HG02571 (cell line): ENCODE measurements around the gene TP53INP2.
"Not testable (repeated sequence)": the region's sequence is repeated elsewhere in the genome, so short reads cannot be mapped to it uniquely, and the experiment has no call there.

Source experiments
- ATAC-seq: cut with Tn5 transposase; IDR thresholded peaks from one replicate; pipeline ENCODE4 v1.9.1; 2021; ENCODE audit warnings: mild to moderate bottlenecking, moderate library complexity; ENCODE audit not compliant: unreplicated experiment

TP53INP2 gene

DNA sequence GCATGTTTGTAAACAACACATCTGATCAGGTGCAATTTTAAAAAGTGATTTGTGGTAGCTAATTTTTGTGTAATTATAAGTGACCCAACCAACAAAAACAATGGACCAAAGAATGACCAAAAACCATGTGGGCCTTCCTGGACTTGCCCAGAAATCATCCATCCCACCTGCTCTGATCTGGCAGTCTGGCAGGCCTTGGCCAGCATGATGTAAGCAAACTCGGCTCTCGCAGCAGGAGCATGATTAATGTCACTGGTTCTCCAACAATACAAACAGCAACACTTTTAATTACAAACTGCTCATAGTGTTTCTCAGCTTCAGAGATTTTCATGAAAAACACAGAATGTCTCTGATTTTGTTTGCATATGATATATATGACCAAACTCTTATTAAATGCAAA, 16.1 kb downstream of the TP53INP2 start:
- no peak for ATAC-seq

DNA sequence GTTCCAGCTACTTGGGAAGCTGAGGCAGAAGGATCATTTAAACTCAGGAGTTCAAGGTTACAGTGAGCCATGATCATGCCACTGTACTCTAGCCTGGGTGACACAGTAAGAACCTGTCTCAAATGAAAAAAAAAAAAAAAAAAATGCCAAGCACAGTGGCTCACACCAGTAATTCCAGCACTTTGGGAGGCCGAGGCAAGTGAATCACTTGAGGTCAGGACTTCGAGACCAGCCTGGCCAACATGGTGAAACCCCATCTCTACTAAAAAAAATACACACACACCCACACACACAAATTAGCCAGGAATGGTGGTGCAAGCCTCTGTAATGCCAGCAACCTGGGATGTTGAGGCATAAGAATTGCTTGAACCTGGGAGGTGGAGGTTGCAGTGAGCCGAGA, 18.4 kb downstream of the TP53INP2 start:
- not testable (repeated sequence) for ATAC-seq

DNA sequence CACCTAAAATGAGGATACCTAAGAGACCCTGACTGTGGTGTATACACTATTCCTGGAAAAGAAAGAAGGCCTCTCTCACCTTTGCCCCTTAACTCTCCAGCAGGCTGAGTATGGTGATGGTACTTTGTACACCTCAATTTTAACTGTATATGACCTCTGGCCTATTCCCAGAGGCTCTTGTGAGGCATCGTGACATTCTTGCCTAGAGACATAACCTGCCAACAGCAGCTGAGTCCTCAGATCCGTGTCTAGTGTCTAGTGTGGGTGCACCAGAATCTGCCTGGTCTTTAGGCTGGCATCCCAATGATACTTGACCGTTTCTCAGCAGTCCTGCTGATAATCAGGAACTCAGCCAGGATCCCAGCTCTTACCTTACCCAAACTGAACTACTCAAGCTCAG, 20.0 kb downstream of the TP53INP2 start:
- ATAC-seq, result no peak

DNA sequence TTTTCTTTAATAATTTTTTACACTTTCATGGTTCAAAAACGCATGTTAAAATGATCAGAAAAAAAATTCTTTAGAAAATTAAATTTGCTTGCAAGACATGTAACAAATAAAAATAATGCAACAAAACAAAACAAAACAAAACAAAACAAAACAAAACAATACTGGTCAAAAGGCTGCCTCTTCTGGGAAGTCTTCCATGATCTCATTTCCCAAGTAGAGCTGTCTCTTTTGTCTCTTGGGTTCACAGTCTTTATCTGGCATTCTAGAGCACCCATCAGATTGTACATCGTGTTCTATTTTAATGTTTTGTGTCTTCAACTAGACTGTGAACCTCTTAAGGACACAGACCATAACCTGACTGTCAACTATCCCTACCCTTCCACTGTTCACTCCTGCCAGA, 25.3 kb downstream of the TP53INP2 start:
- no peak for ATAC-seq

DNA sequence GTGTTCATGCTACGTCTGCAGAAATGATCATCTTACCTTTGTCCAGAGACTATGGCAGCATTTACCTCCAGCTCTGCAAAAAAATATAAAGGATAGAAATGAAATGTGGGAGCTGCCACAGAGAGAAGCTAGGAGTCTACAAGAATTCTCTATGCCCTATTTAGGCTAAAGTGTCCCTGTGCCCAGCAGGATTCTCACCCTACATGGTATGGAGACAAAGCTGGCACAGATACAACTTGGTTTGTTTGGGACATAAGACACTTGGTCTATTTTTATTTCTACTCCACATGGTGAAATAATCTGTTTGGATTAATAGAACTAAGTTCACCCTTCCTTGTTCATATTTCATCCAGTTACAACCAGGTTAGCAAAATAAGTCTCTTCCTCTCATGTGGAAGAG, 28.4 kb downstream of the TP53INP2 start:
- ATAC-seq, result no peak

DNA sequence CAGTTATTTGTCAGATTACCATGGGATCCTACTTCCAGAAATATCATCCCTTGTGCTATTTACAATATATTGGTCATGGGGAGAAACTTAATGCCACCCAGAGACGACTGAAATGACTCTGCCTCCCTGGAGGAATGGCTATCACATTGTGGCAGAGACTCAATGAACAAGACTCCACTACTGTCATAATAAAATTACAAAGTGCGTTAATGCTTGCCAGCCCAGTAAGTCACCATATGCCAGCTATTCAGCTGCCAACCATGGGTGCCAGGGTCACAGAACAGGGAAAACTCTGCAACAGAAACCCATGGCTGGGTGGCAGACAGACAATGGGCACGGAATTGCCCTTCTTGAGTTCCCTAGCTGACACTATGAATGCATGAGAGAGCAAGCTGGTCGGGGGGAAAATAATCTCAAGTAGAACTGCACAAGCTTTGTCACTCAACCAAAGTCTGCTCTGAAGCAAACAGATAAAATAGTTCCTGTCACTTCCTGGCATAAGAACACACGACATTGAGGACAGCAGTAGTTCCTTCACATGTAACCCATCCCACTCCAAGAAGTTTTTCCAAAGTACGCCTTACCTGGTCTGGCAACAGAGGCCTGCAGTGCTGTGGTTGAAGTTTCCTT, 32.1 kb downstream of the TP53INP2 start:
- no peak for ATAC-seq

DNA sequence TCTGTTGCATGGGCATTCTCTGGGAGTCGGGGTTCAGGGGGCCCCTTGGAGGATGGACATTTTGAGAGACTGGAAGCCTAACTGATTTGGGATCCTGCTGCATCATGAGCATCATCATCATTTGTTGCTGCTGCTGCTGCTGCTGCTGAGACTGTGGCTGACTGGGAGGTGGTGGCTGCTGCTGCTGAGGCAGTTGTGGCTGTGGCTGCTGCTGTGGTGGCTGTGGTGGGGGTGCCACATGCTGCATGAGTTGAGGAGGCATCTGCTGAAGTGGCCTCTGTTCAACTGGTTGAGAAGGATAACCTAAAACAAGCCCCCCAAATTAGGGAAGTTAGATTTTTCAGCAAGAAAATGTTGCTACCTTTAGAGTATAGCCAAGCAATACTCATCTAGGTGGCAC, 38.9 kb downstream of the TP53INP2 start:
- no peak for ATAC-seq

DNA sequence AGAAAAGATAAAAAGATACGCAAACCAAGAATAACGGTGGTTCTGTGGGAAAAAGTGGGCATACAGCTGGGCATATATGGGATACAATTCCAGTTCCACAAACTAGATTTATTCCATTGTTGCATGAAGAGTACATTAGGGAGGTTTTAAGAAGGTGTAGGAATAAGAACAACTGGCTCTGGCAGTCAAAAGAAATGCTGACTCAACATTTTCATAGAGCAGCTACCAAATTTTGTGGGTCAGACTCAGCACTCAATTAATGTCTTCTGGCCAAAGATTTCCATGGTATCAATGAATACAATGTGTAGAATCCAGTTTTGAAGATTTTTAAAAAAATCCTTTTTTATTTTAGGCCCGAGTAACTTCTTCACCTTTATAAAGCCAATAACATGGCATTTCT, 40.2 kb downstream of the TP53INP2 start:
- ATAC-seq, result no peak

DNA sequence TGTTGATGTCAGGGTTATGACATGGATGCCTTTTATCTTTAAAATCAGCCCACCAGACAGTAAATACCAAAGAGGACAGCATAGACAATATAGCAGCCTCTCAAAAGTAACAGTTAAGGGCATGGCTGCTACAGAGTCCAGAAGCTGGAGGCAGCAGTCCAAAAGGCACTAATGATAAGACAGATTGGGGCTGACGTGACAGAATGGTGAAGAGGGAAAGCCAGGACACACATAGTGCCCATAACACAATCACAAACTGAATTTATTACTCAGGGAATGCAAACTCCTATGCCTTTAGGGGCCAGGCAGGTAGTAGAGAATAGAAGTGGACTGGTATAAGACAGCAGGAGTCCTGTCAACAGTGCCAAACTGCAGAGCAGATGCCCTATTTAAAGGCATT, 40.7 kb downstream of the TP53INP2 start:
- ATAC-seq, result no peak

DNA sequence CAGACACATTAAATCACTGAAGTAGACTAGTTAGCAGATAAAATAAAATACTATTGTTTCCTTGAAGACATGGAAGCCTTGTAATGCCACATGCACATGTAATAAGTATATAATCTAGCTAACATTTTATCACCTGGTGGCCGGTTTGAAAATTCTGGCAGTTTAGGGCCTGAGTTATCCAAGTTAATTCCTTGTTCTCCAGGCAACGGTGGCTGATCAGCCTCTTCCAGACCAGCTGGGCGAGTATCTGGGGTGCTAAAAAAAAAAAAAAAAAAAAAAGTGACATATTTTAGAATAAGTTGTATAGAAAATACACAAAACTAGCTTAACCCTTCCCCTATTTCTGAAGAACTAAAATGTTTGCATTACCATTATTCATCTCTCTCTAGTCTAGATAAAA, 42.5 kb downstream of the TP53INP2 start:
- no peak for ATAC-seq

DNA sequence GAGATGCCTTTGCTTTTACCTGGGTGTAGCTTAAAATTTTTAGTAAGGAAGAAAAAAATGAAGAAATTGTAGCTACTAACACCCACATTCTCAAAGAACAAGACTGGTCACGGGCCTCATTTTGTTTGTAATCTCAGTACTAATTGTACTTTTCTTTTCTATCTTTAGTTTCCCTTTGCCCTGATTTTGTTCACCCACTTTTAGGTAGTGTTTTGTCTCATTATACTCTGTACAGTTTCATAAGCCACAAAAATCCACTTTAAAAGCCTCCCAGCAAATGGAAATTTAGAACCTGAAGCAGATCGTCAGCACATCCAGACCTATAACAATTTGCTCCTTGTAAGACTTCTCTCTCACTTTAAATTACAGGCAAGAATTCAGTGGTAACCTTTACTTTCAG, 43.3 kb downstream of the TP53INP2 start:
- ATAC-seq, result no peak

DNA sequence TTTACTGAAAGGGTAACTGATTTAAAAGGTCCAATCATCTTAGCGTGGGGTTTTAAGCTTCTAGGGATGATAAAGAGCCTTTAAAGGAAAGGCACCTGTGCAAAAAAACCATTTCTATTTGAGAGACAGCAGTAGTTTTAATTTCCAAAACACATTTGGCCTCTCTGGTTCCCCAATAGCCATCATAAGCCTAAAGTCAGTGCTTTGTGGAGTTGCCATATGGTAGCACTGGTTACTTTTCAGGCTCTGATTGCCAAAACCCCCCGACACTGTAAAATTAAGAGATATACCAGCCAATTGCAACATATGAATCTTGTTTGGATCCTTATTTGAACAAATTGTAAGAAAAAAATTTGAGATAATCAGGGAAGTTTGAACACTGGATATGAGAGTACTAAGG, 44.6 kb downstream of the TP53INP2 start:
- no peak for ATAC-seq

DNA sequence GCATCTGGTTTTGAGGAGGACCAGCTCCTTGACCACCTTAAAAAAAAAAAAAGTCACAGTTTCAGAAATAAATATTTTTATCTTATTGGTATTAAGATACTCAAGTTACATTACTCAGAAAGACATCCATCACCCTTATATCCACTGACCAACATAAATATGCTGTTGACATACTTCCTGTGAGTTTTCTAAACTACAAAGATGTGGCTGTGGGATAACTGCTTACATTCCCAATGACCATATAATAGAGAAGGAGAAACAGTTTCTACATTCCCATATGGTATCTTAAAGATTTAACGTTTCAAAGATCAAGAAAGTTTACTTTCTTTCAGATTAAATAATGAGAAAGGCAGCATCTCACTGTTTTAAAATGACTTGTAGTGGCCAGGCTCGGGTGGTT, 46.3 kb downstream of the TP53INP2 start:
- no peak for ATAC-seq

DNA sequence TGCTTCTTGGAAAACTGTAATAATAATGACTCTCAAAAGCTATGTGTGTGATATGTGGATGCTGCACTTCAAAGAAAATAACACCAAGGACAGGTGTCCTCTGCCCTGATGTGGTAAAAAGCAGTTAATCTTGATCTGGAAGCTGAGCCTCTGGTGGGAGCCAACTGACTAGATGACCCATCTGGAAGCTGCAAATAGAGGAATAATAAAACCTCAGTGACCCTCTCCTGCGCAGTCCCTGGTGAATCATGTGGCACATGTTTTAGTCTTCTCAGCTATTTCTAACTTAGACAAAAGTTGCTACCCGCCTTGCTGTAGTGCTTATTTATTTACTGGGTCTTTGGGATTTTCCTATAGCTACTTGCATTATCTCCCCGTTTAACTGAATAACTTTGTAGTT, 47.3 kb downstream of the TP53INP2 start:
- ATAC-seq, result no peak

DNA sequence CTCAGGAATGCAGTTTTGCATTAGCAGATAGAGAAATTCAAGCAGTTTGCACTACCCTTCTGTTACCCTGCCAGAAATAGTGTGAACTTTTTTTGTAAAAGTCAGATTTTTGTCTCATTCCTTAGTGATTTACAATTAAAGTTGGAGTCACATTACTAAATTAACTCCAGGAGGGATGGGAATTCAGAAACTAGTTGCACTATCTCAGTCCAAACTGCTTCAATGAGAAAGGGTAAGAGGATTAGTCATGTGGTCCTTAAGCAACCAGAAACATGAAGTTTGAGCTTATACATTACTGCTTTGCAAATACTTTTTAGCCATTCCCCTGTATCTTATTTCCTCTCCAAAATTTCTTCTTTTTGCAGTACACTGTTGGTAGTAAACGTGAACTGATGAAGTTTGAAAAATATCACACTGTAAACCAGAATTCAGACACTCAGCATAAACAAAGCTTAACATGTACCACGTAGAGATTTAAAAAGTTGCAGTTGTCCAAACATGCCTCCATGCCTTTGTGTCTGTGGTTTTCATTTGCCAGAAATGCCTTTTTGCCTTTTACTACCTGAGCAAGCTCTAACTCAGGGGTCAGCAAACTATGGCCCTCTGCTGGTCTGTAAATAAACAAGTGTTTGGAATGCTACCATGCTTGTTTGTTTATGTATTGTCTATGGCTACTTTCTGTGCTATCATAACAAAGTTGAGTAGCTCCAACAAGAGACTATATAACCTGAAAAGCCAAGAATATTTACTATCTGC, 49.7 kb downstream of the TP53INP2 start:
- ATAC-seq, result no peak

DNA sequence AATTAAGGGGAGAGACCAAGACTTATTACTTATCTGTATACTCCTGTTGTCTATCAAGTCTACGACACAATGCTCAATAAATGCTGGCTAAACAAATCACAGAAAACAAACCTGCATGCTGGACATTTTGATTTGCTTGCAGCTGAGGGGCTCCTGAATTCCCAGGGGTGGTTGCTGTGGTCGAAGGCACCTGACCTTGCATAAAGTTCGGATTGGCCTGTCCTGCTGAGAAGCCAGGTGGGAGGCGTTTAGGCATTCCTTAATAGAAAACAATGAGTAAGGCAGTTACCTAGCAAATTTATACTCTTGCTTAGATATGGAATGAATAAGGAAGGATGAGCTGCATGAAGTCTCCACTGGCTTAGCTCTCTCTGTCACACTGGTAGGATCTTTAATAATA, 50.5 kb downstream of the TP53INP2 start:
- no peak for ATAC-seq

DNA sequence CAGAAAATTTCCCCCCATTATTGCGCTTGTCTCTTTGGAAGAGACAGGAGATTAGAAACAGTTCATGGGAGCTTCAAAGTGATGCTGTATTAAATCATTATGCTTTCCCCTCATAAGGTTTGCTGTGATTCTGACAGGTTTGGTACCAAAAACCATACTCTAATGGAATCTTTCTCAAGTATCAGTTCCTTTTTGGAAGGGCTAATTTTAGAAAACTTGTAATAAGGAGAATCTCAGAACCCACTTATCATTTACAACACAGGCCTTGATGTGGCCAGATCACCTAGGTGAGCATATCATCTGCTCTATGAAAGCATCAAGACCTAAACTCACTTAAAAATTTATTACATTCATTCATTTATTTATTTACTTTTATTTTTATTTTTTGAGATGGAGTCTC, 51.2 kb downstream of the TP53INP2 start:
- ATAC-seq, result no peak

DNA sequence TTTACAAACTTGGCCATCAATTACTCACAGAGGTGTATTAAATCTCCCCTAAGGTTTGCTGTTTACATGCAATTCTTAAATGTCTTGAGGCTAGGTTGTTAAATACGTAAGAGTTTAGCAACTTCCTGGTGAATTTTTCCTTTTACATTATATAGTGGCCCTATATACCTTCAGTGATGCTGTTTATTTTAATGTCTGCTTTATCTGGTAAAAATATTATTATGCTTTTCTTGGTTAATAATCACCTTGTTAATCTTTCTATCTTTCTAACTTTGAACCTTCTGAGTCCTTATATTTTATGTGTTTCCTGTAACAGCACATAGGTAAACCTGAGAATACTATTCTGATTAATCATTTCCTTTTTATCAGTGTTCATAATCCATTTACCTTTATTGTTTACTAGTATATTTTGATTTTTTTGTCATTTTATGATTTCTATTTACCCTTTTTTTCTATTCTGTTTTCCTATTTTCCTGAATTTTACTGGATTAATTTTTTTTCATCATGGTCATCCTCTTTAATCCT, 57.9 kb downstream of the TP53INP2 start:
- no peak for ATAC-seq
